ENCODE data around the gene GHRHR.

- TF ChIP-seq CTCF (IDR thresholded peaks at IDR 0.05; ENCODE audit: low read length) = no peak
- TF ChIP-seq EZH2 (optimal IDR thresholded peaks at IDR 0.05; ENCODE audit: low read depth, low read length) = no peak
Observed at GRCh38 chr7:30970074-30970473, 6.3 kb downstream of the GHRHR start.
